Astrocyte (in vitro differentiated cells and primary cell): Measurements from ENCODE around the gene TOMM7.

Experiments used
- CTCF ChIP-seq: IDR thresholded peaks from 2 replicates; pipeline ENCODE4 v1.5.1; 2011; ENCODE audit warnings: low read depth, mild to moderate bottlenecking, inconsistent platforms, low read length, moderate library complexity; ENCODE audit not compliant: insufficient read depth
- EZH2 ChIP-seq: IDR thresholded peaks from 2 replicates; pipeline ENCODE4 v1.6.1; 2012; ENCODE audit warnings: mild to moderate bottlenecking, low read length, inconsistent platforms; ENCODE audit not compliant: insufficient read depth

- TF ChIP-seq CTCF (no peak), EZH2 (no peak)
Observed at GRCh38 chr7:22787951-22788350, 34.7 kb downstream of the TOMM7 start.
